Nephron progenitor cell (in vitro differentiated cells): ENCODE results near the gene REL.
A peak's percentile ranks its signal among the peaks of the same experiment; 100 is the strongest.

Experiments used
- DNase-seq: peaks from one replicate; pipeline ENCODE4 v3.0.0; 2021
- H3K27ac Mint-ChIP-seq: 2 replicates; pipeline ENCODE4 v1.8.0; 2021; ENCODE audit warnings: mild to moderate bottlenecking, moderate library complexity, mixed read lengths
- H3K27me3 Mint-ChIP-seq: 2 replicates; pipeline ENCODE4 v1.8.0; 2021; ENCODE audit warnings: mild to moderate bottlenecking, low read depth, mixed read lengths; ENCODE audit not compliant: poor library complexity
- H3K36me3 Mint-ChIP-seq: 2 replicates; pipeline ENCODE4 v1.8.0; 2021; ENCODE audit warnings: low read depth, mixed read lengths
- H3K4me1 Mint-ChIP-seq: 2 replicates; pipeline ENCODE4 v1.8.0; 2021; ENCODE audit warnings: mixed read lengths
- H3K4me3 Mint-ChIP-seq: 2 replicates; pipeline ENCODE4 v1.8.0; 2021; ENCODE audit warnings: mild to moderate bottlenecking, moderate library complexity, mixed read lengths
- H3K9me3 Mint-ChIP-seq: 2 replicates; pipeline ENCODE4 v1.8.0; 2021; ENCODE audit warnings: mild to moderate bottlenecking, moderate library complexity, mixed read lengths
- CTCF ChIP-seq: fragments of 200-600 bp; sonication (generic); IDR thresholded peaks from 2 replicates; pipeline ENCODE4 v1.5.0; 2021; ENCODE audit warnings: antibody characterized with exemption

REL gene

GRCh38 chr2:60934165-60934722 is 52.9 kb downstream of the REL start:
- Mint-ChIP-seq H3K27ac (no peak overlapping the region), H3K27me3 (peaks cover 5% of the 10 kb centered on the region), H3K9me3 (peaks cover 3% of the 10 kb centered on the region), H3K4me3 (no peak overlapping the region), H3K36me3 (peaks cover 37% of the 10 kb centered on the region), H3K4me1 (no peaks in the 10 kb centered on the region)
- no peak for TF ChIP-seq CTCF
- DNase-seq, result no peak

GRCh38 chr2:60936757-60937156 is 55.4 kb downstream of the REL start:
- Mint-ChIP-seq H3K9me3 (peaks cover 3% of the 10 kb centered on the region), H3K27ac (no peak overlapping the region), H3K4me3 (no peak overlapping the region), H3K36me3 (peaks cover 34% of the 10 kb centered on the region), H3K4me1 (no peaks in the 10 kb centered on the region), H3K27me3 (peaks cover 5% of the 10 kb centered on the region)
- TF ChIP-seq CTCF, result no peak
- DNase-seq, result no peak

- no peak for TF ChIP-seq CTCF
- H3K36me3 Mint-ChIP-seq, result peaks cover 25% of the 10 kb centered on the region
- H3K27me3 Mint-ChIP-seq, result peaks cover 5% of the 10 kb centered on the region
- H3K4me1 Mint-ChIP-seq, result no peaks in the 10 kb centered on the region
- H3K4me3 Mint-ChIP-seq, result no peak overlapping the region
- H3K27ac Mint-ChIP-seq, result peak overlapping the region; percentile 33
- DNase-seq, result no peak
- no peaks in the 10 kb centered on the region for H3K9me3 Mint-ChIP-seq
Measured at GRCh38 chr2:60938301-60938700, 56.9 kb downstream of the REL start.

- no peaks in the 10 kb centered on the region for H3K9me3 Mint-ChIP-seq
- H3K4me3 Mint-ChIP-seq, result no peak overlapping the region
- H3K27me3 Mint-ChIP-seq, result peaks cover 5% of the 10 kb centered on the region
- no peak overlapping the region for H3K27ac Mint-ChIP-seq
- no peaks in the 10 kb centered on the region for H3K4me1 Mint-ChIP-seq
- no peak for TF ChIP-seq CTCF
- no peak for DNase-seq
- peaks cover 25% of the 10 kb centered on the region for H3K36me3 Mint-ChIP-seq
Measured at GRCh38 chr2:60939622-60940021, 58.2 kb downstream of the REL start.

GRCh38 chr2:60945341-60945740 is 64.0 kb downstream of the REL start:
- Mint-ChIP-seq H3K4me3 (no peak overlapping the region), H3K27ac (no peak overlapping the region), H3K4me1 (no peaks in the 10 kb centered on the region), H3K9me3 (peaks cover 6% of the 10 kb centered on the region), H3K27me3 (no peaks in the 10 kb centered on the region), H3K36me3 (peaks cover 26% of the 10 kb centered on the region)
- DNase-seq, result no peak
- no peak for TF ChIP-seq CTCF

GRCh38 chr2:60947056-60947455 is 65.7 kb downstream of the REL start:
- no peaks in the 10 kb centered on the region for H3K4me1 Mint-ChIP-seq
- H3K27ac Mint-ChIP-seq, result no peak overlapping the region
- H3K4me3 Mint-ChIP-seq, result no peak overlapping the region
- no peak for TF ChIP-seq CTCF
- H3K27me3 Mint-ChIP-seq, result no peaks in the 10 kb centered on the region
- H3K9me3 Mint-ChIP-seq, result peaks cover 21% of the 10 kb centered on the region
- DNase-seq, result no peak
- H3K36me3 Mint-ChIP-seq, result peaks cover 42% of the 10 kb centered on the region
